ENCODE data around the gene HEXIM2.
A peak's percentile ranks its signal among the peaks of the same experiment; 100 is the strongest.
"Not testable (repeated sequence)": the region's sequence is repeated elsewhere in the genome, so short reads cannot be mapped to it uniquely, and the experiment has no call there.

The HEXIM2 gene

DNA sequence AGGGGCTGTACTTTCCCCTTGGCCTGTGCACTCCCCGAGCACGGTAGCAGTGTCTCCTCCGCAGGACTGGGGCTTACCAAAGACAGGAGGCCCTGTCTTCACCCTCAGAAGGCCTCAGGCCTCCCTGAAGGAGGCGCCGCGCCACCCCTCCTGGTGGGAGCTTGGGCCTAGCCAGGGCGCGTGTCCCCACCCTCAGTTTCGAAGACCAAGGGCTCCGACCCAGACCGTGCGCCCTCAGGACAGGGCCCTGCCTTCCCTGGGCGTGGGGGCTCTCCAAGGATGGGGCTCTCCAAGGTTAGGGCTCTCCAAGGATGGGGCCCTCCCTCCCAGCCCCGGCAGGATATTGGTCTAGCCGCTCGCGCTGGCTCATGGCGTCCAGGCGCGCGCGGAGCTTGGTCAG is 41.1 kb upstream of the HEXIM2 start:
- Mint-ChIP-seq H3K27me3 (ENCODE audit: low read depth, poor library complexity) (no peaks in the 10 kb centered on the region), H3K4me3 (no peak overlapping the region), H3K9me3 (no peaks in the 10 kb centered on the region), H3K36me3 (ENCODE audit: low read depth) (no peaks in the 10 kb centered on the region), H3K27ac (no peak overlapping the region), H3K4me1 (peaks cover 61% of the 10 kb centered on the region)
- TF ChIP-seq, protein P1, sequence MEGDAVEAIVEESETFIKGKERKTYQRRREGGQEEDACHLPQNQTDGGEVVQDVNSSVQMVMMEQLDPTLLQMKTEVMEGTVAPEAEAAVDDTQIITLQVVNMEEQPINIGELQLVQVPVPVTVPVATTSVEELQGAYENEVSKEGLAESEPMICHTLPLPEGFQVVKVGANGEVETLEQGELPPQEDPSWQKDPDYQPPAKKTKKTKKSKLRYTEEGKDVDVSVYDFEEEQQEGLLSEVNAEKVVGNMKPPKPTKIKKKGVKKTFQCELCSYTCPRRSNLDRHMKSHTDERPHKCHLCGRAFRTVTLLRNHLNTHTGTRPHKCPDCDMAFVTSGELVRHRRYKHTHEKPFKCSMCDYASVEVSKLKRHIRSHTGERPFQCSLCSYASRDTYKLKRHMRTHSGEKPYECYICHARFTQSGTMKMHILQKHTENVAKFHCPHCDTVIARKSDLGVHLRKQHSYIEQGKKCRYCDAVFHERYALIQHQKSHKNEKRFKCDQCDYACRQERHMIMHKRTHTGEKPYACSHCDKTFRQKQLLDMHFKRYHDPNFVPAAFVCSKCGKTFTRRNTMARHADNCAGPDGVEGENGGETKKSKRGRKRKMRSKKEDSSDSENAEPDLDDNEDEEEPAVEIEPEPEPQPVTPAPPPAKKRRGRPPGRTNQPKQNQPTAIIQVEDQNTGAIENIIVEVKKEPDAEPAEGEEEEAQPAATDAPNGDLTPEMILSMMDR (IDR thresholded peaks at IDR 0.05): no peak
- DNase-seq: no peak

DNA sequence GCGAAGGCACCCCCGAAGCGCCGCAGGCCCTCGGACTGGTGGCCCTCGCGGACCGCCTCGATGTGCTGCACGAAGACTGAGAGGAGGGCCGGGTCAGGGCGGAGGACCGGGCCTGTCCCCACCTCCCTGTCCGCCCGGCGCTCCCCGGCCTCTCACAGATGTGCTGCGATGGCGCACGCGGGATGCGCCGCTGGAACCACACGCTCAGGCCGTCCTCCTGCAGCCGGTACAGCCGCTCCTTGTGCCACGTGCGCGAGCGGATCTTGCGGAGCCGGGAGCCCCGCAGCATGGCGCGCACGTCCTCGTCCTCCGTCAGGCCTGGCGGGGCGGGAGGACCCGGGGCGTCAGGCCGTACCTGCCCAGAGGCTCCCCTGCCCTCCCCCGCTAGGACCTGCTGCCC is 40.6 kb upstream of the HEXIM2 start:
- TF ChIP-seq, protein P1 (IDR thresholded peaks at IDR 0.05): no peak
- Mint-ChIP-seq H3K9me3 (no peaks in the 10 kb centered on the region), H3K4me3 (no peak overlapping the region), H3K27ac (no peak overlapping the region), H3K27me3 (ENCODE audit: low read depth, poor library complexity) (no peaks in the 10 kb centered on the region), H3K4me1 (peaks cover 56% of the 10 kb centered on the region), H3K36me3 (ENCODE audit: low read depth) (no peaks in the 10 kb centered on the region)
- no peak for DNase-seq

DNA sequence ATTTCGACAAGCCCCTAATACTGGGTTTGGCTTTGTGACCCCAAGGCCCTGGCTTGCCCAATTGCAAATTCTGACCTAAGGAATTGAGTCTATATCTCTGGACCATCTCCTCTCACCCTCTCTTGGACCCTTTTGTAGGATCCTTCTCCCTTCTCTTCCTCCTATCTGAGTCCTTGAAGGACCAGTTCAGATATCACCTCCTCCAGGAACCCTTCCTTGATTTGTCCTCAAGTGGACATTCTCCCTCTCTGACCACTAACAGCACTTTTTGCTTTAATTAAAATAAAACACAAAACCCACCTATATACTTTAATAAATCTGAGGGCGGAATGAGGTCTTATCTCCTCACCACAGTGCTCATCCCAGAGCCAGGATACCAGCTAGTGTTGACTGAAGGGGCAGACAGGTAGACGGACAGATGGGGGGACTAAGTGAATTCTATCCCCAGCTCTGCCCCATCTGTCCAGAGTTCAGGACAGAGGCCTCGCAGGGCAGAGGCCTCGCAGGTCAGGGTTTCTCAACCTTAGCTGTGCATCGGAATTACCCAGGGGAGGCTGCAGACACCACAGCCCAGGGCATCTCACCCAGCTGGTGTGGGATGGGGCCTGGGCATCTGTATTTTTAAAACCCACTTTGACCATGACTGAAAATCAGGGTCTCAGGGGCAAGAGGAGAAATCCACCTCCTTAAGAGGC is 38.5 kb upstream of the HEXIM2 start:
- no peak overlapping the region for H3K4me3 Mint-ChIP-seq
- peak overlapping the region; percentile 77 for H3K27ac Mint-ChIP-seq
- TF ChIP-seq, protein P1 (IDR thresholded peaks at IDR 0.05): no peak
- DNase-seq: no peak
- H3K4me1 Mint-ChIP-seq: peaks cover 55% of the 10 kb centered on the region
- H3K9me3 Mint-ChIP-seq: no peaks in the 10 kb centered on the region
- no peaks in the 10 kb centered on the region for H3K36me3 Mint-ChIP-seq (ENCODE audit: low read depth)
- H3K27me3 Mint-ChIP-seq (ENCODE audit: low read depth, poor library complexity): no peaks in the 10 kb centered on the region

DNA sequence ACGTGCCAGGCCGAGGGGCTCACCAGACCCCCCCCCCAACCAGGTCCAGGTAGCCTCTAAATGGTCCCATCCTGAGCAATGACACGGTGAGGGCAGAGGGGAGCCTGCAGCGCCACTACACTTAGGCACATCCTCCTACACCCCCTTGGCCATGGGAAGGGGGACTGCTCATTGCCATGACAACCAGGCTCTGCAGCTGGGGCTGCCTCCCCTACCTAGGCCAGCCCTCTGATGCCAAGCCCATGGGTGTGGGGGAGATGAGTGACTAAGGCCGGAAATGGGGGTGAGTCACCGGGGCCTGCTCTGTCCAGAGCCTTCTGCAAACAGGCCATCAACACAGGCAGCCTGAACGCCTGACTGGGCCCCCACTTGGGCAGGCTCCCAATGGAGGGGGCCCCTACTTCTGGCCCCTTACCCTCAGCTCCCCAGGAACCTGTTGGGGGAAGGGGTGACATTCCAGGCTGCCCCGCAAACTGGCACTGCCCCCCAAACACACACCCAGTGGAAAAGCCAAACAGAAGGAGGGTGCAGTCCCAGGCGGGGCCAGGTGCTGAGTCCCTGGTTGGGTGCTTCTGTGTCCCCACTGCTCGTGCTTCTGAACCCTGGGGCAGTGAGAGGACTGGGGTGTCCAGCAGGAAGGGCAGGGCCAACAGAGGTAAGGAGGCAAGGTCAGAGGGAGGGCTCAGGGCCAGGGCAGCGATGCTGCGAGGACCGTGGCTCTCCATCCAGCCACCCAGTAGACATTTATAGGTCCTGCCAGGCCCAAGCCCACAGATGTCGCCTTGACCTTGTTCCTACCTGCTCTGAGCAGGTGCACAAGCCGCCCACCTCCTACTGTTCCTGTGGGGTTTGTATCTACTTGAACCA is 37.5 kb upstream of the HEXIM2 start:
- no peak for DNase-seq
- Mint-ChIP-seq H3K27ac (no peak overlapping the region), H3K36me3 (ENCODE audit: low read depth) (no peaks in the 10 kb centered on the region), H3K4me1 (peaks cover 59% of the 10 kb centered on the region), H3K9me3 (no peaks in the 10 kb centered on the region), H3K4me3 (no peak overlapping the region), H3K27me3 (ENCODE audit: low read depth, poor library complexity) (no peaks in the 10 kb centered on the region)
- TF ChIP-seq, protein P1 (IDR thresholded peaks at IDR 0.05): no peak

DNA sequence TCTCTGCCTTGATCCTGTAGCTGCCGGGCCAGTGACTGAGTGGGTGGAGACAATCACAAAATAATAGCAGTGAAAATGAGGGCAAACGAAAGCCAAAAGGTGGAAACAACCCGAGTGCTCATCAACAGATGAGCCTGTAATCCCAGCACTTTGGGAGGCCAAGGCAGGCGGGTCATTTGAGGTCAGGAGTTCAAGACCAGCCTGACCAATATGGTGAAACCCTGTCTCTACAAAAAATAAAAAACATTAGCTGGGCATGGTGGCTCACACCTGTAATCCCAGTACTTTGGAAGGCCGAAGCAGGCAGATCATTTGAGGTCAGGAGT is 36.9 kb upstream of the HEXIM2 start:
- H3K27ac Mint-ChIP-seq; DNase-seq; H3K36me3 Mint-ChIP-seq (ENCODE audit: low read depth); H3K27me3 Mint-ChIP-seq (ENCODE audit: low read depth, poor library complexity); H3K9me3 Mint-ChIP-seq; H3K4me3 Mint-ChIP-seq: not testable (repeated sequence)
- peaks cover 60% of the 10 kb centered on the region for H3K4me1 Mint-ChIP-seq

DNA sequence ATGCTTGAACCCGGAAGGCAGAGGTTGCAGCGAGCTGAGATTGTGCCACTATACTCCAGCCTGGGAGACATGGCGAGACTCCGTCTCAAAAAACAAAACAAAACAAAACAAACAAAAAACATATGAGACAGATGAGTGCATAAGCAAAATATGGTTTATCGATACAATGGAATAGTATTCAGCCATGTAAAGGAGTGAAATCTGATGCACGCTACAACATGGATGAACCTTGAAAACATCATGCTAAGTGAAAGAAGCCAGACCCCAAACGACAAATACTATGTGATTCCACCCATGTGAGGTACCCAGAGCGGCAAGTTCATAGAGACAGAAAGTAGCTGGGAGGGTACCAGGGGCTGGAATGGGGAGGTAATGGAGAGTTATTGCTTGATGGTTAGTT is 36.2 kb upstream of the HEXIM2 start:
- no peaks in the 10 kb centered on the region for H3K9me3 Mint-ChIP-seq
- H3K4me3 Mint-ChIP-seq: no peak overlapping the region
- H3K36me3 Mint-ChIP-seq (ENCODE audit: low read depth): no peaks in the 10 kb centered on the region
- no peak for DNase-seq
- peaks cover 62% of the 10 kb centered on the region for H3K4me1 Mint-ChIP-seq
- TF ChIP-seq, protein P1 (IDR thresholded peaks at IDR 0.05): no peak
- H3K27me3 Mint-ChIP-seq (ENCODE audit: low read depth, poor library complexity): no peaks in the 10 kb centered on the region
- H3K27ac Mint-ChIP-seq: no peak overlapping the region
